ENCODE results near the gene ATP8B2.

ATP8B2 gene

GRCh38 chr1:154329152-154329521 lies 3.8 kb downstream of the ATP8B2 start:
- Mint-ChIP-seq H3K27me3 (ENCODE audit: low read depth) (peaks cover 3% of the 10 kb centered on the region), H3K27ac (peak overlapping the region in 1 of 3 experiments; percentile 36), H3K36me3 (ENCODE audit: low read depth) (peaks cover 33% of the 10 kb centered on the region), H3K4me1 (peaks cover 45% of the 10 kb centered on the region), H3K4me3 (peak overlapping the region; percentile 78 to 83 (median 81)), H3K9me3 (no peaks in the 10 kb centered on the region)
- TF ChIP-seq CTCF (IDR thresholded peaks at IDR 0.05; ENCODE audit: unreplicated experiment in 3 of 3): no peak

GRCh38 chr1:154329551-154330131 lies 4.3 kb downstream of the ATP8B2 start:
- Mint-ChIP-seq H3K36me3 (ENCODE audit: low read depth) (peaks cover 36% of the 10 kb centered on the region), H3K4me3 (peak overlapping the region; percentile 78 to 83 (median 81)), H3K27me3 (ENCODE audit: low read depth) (no peaks in the 10 kb centered on the region), H3K9me3 (no peaks in the 10 kb centered on the region), H3K4me1 (peaks cover 48% of the 10 kb centered on the region), H3K27ac (peak overlapping the region in 1 of 3 experiments; percentile 36)
- no peak for TF ChIP-seq CTCF (IDR thresholded peaks at IDR 0.05; ENCODE audit: unreplicated experiment in 3 of 3)

GRCh38 chr1:154330669-154331068 lies 5.3 kb downstream of the ATP8B2 start:
- no peaks in the 10 kb centered on the region for H3K27me3 Mint-ChIP-seq (ENCODE audit: low read depth)
- no peak for TF ChIP-seq CTCF (IDR thresholded peaks at IDR 0.05; ENCODE audit: unreplicated experiment in 3 of 3)
- H3K9me3 Mint-ChIP-seq: no peaks in the 10 kb centered on the region
- no peak overlapping the region for H3K27ac Mint-ChIP-seq
- H3K36me3 Mint-ChIP-seq (ENCODE audit: low read depth): peaks cover 42% of the 10 kb centered on the region
- H3K4me1 Mint-ChIP-seq: peaks cover 54% of the 10 kb centered on the region
- peak overlapping the region; percentile 18 to 56 (median 19) for H3K4me3 Mint-ChIP-seq

- TF ChIP-seq CTCF (IDR thresholded peaks at IDR 0.05; ENCODE audit: unreplicated experiment in 3 of 3): no peak
- Mint-ChIP-seq H3K27ac (peak overlapping the region in 2 of 3 experiments; percentile 10 to 50), H3K9me3 (no peaks in the 10 kb centered on the region), H3K36me3 (ENCODE audit: low read depth) (peaks cover 64% of the 10 kb centered on the region), H3K27me3 (ENCODE audit: low read depth) (no peaks in the 10 kb centered on the region), H3K4me3 (no peak overlapping the region), H3K4me1 (peaks cover 25% of the 10 kb centered on the region)
These were observed 9.0 kb downstream of the ATP8B2 start for GRCh38 chr1:154334079-154335024.

- Mint-ChIP-seq H3K4me3 (peak overlapping the region in 1 of 3 experiments; percentile 52), H3K27ac (peak overlapping the region in 2 of 3 experiments; percentile 10 to 50), H3K9me3 (no peaks in the 10 kb centered on the region)
These were observed 9.8 kb downstream of the ATP8B2 start for GRCh38 chr1:154335025-154335714.

More at GRCh38 chr1:154335025-154335714, 9.8 kb downstream of the ATP8B2 start:
- Mint-ChIP-seq H3K27me3 (ENCODE audit: low read depth) (no peaks in the 10 kb centered on the region), H3K36me3 (ENCODE audit: low read depth) (peaks cover 69% of the 10 kb centered on the region), H3K4me1 (peaks cover 17% of the 10 kb centered on the region)
- TF ChIP-seq CTCF (IDR thresholded peaks at IDR 0.05; ENCODE audit: unreplicated experiment in 3 of 3): peak; percentile 78 to 88 (median 81)

All from nephron (organoid).